Activated CD4-positive, CD25-positive, alpha-beta regulatory T cell treated with anti-CD3 and anti-CD28 coated beads, Interleukin-2, amount 50 U/mL, for 72 hours (primary cell): Measurements from ENCODE around the gene PLA2G15.

ENCODE experiments used
- DNase-seq: peaks from one replicate; pipeline ENCODE4 v3.0.0; 2021

The PLA2G15 gene

DNA sequence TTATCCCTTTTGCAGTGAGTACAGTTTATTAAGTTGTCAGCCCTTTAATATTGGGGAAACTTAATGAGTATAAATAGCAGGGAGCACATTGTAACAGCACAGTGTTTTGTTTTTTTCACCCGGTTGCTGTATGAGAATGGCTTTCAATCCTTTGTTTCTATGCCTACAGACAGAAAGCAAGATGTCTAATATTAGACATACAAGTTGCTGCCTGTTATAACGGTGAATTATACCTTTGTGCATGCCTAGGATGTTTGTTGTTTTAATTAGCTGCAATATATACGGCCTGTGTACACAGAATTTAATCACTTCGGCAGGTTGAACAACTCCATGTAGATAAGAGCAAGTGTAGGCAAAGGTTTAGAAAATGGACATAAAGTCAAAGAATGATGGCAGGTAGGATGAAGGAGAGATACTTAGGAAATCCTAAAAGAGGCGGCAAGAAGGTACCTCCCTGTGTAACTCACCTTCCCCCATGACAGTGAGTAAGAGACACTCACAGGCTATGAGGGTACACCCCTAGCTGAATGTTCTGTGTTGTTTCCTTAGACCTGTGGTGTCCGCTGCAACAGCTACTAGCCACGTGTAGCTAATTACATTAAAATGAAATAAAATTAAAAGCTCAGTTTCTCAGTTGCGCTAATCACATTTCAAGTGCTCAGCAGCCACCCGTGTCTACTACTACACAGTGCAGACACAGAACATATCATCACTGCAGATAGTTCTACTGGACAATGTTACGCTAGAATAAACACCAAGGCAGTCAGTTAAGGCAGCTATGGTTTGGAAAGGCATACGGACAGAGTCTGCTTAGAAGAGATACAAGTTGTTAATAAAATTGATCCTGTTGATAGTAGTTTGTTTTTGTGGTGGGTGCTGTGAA lies 54.6 kb downstream of the PLA2G15 start:
- DNase-seq, result no peak

- no peak for DNase-seq
Observed at GRCh38 chr16:68300734-68301459, 55.7 kb downstream of the PLA2G15 start.

DNA sequence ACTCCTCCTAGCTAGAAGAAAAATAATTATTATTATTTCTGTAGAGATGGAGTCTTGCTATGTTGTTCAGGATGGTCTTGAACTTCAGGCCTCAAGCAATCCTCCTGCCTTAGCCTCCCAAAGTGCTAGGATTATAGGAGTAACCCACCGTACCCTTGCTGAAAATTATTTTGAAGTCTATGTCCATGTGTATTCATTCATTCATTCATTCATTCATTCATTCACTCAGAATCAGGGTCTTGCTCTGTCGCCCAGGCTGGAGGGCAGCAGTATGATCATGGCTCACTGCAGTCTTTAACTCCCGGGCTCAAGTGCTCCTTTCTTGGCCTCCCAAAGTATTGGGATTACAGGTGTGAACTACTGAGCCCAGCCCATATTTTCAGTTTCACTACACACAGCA lies 61.5 kb downstream of the PLA2G15 start:
- DNase-seq, result no peak

DNA sequence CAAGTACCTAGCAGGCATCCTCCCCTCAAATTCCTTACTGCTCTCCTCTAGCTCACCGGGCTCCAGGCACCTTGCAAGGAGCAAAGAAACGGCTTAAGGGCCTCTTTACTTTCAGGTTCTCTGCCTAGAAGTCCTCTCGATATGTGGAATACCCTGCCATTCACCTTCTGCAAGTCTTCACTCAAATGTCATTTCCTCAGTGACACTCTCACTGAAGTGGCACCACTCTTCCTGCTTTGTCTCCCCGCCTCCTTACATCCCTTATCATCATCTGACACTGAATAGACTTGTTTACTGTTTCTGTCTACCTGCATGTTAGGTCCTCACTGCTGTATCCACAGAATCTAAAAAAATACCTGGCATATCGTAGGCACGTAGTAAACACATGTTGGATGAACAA lies 64.6 kb downstream of the PLA2G15 start:
- no peak for DNase-seq

GRCh38 chr16:68310437-68310773 lies 65.2 kb downstream of the PLA2G15 start:
- no peak for DNase-seq
